H9 (cell line): ENCODE measurements around the gene PREB. TPM values are rescaled to one million over a fixed set of nuclear protein-coding genes. Genes with fewer than 3 reads are reported as not detected.

Experiments used
- DNase-seq: peaks from one replicate; pipeline ENCODE4 v3.0.0-alpha.2; 2017
- H2AFZ ChIP-seq: one replicate; pipeline ENCODE4 v1.6.1; 2013; ENCODE audit warnings: mild to moderate bottlenecking, low read length, control low read depth, moderate library complexity
- H2AK5ac ChIP-seq: 2 replicates; pipeline ENCODE4 v1.6.1; 2013; ENCODE audit warnings: low read length, control low read depth, mixed read lengths; ENCODE audit not compliant: insufficient read length
- H2BK120ac ChIP-seq: one replicate; pipeline ENCODE4 v1.6.1; 2013; ENCODE audit warnings: low read depth, mild to moderate bottlenecking, low read length, control low read depth, inconsistent platforms; ENCODE audit not compliant: poor library complexity, severe bottlenecking
- H2BK12ac ChIP-seq: 2 replicates; pipeline ENCODE4 v1.6.1; 2013; ENCODE audit warnings: low read length, control low read depth, mixed read lengths, low read depth; ENCODE audit not compliant: insufficient read length
- H2BK15ac ChIP-seq: 2 replicates; pipeline ENCODE4 v1.6.1; 2013; ENCODE audit warnings: low read depth, low read length, control low read depth
- H2BK20ac ChIP-seq: one replicate; pipeline ENCODE4 v1.6.1; 2013; ENCODE audit warnings: low read depth, mild to moderate bottlenecking, low read length, control low read depth, inconsistent platforms; ENCODE audit not compliant: poor library complexity, severe bottlenecking
- H2BK5ac ChIP-seq: 2 replicates; pipeline ENCODE4 v1.6.1; 2013; ENCODE audit warnings: low read length, control low read depth, mixed read lengths; ENCODE audit not compliant: insufficient read length
- H3K14ac ChIP-seq: 2 replicates; pipeline ENCODE4 v1.6.1; 2013; ENCODE audit warnings: low read length, control low read depth; ENCODE audit not compliant: insufficient read depth
- H3K18ac ChIP-seq: 2 replicates; pipeline ENCODE4 v1.6.1; 2013; ENCODE audit warnings: low read depth, mild to moderate bottlenecking, mixed read lengths, low read length, control low read depth; ENCODE audit not compliant: insufficient read length
- H3K23ac ChIP-seq: 2 replicates; pipeline ENCODE4 v1.6.1; 2013; ENCODE audit warnings: low read length, control low read depth, mixed read lengths, low read depth; ENCODE audit not compliant: insufficient read length
- H3K23me2 ChIP-seq: 2 replicates; pipeline ENCODE4 v1.6.1; 2013; ENCODE audit warnings: low read depth, mild to moderate bottlenecking, mixed read lengths, low read length, control low read depth; ENCODE audit not compliant: insufficient read length, poor library complexity, severe bottlenecking
- H3K27ac ChIP-seq: 2 replicates; pipeline ENCODE4 v1.5.1; 2013; ENCODE audit warnings: low read length, control low read depth, mixed read lengths, low read depth; ENCODE audit not compliant: insufficient read length
- H3K27me3 ChIP-seq: 2 replicates; pipeline ENCODE4 v1.6.1; 2013; ENCODE audit warnings: low read length, control low read depth, inconsistent platforms; ENCODE audit not compliant: insufficient read depth
- H3K4ac ChIP-seq: 2 replicates; pipeline ENCODE4 v1.6.1; 2013; ENCODE audit warnings: low read depth, mild to moderate bottlenecking, control low read depth, inconsistent platforms, low read length, moderate library complexity
- H3K4me1 ChIP-seq: 2 replicates; pipeline ENCODE4 v1.6.1; 2013; ENCODE audit warnings: low read length, control low read depth, inconsistent platforms; ENCODE audit not compliant: insufficient read depth
- H3K4me2 ChIP-seq: 2 replicates; pipeline ENCODE4 v1.6.1; 2013; ENCODE audit warnings: low read length, control low read depth, mixed read lengths; ENCODE audit not compliant: insufficient read length, insufficient read depth
- H3K56ac ChIP-seq: 2 replicates; pipeline ENCODE4 v1.6.1; 2013; ENCODE audit warnings: low read depth, mild to moderate bottlenecking, mixed read lengths, low read length, control low read depth; ENCODE audit not compliant: insufficient read length
- H3K79me1 ChIP-seq: 2 replicates; pipeline ENCODE4 v1.6.1; 2013; ENCODE audit warnings: low read depth, mild to moderate bottlenecking, moderate library complexity, low read length, control low read depth, inconsistent platforms; ENCODE audit not compliant: insufficient read depth, poor library complexity, severe bottlenecking
- H3K79me2 ChIP-seq: 2 replicates; pipeline ENCODE4 v1.6.1; 2013; ENCODE audit warnings: low read length, control low read depth, inconsistent platforms; ENCODE audit not compliant: insufficient read depth
- H3K9ac ChIP-seq: 2 replicates; pipeline ENCODE4 v1.6.1; 2013; ENCODE audit warnings: low read length, control low read depth, mixed read lengths; ENCODE audit not compliant: insufficient read length; ENCODE audit errors: extremely low read depth
- H3K9me3 ChIP-seq: one replicate; pipeline ENCODE4 v1.6.1; 2013; ENCODE audit warnings: low read depth, low read length, inconsistent platforms; ENCODE audit not compliant: control insufficient read depth
- H3T11ph ChIP-seq: one replicate; pipeline ENCODE4 v1.6.1; 2013; ENCODE audit warnings: mild to moderate bottlenecking, low read length, control low read depth, inconsistent platforms
- H4K20me1 ChIP-seq: one replicate; pipeline ENCODE4 v1.6.1; 2013; ENCODE audit not compliant: control insufficient read depth, insufficient read length, insufficient read depth
- H4K5ac ChIP-seq: 2 replicates; pipeline ENCODE4 v1.6.1; 2013; ENCODE audit warnings: low read depth, mild to moderate bottlenecking, mixed read lengths, low read length, control low read depth; ENCODE audit not compliant: insufficient read length
- H4K8ac ChIP-seq: replicated peaks from 2 replicates; pipeline ENCODE4 v1.6.1; 2013; ENCODE audit warnings: low read length, control low read depth, mixed read lengths, low read depth; ENCODE audit not compliant: insufficient read length
- H4K91ac ChIP-seq: 2 replicates; pipeline ENCODE4 v1.6.1; 2013; ENCODE audit warnings: low read depth, mild to moderate bottlenecking, moderate library complexity, mixed read lengths, low read length, control low read depth; ENCODE audit not compliant: insufficient read length
- H3K27ac Mint-ChIP-seq, 3 experiments: 2 replicates in 2 of 3; 3 replicates in 1 of 3; pipeline ENCODE4 v1.8.0; 2020 to 2021; ENCODE audit warnings: mixed read lengths in 3 of 3, mild to moderate bottlenecking in 1 of 3, moderate library complexity in 1 of 3
- H3K27me3 Mint-ChIP-seq: 2 replicates; pipeline ENCODE4 v1.8.0; 2021; ENCODE audit warnings: low read depth, mild to moderate bottlenecking, moderate library complexity, mixed read lengths
- H3K36me3 Mint-ChIP-seq, 3 experiments: 2 replicates in 2 of 3; 3 replicates in 1 of 3; pipeline ENCODE4 v1.8.0; 2020 to 2021; ENCODE audit warnings: low read depth in 3 of 3, mixed read lengths in 3 of 3; ENCODE audit not compliant: insufficient read depth in 1 of 3
- H3K4me1 Mint-ChIP-seq, 2 experiments: 2 replicates each; pipeline ENCODE4 v1.8.0; 2020; ENCODE audit warnings: mixed read lengths in 2 of 2
- H3K4me3 Mint-ChIP-seq, 2 experiments: 2 replicates in 1 of 2; 3 replicates in 1 of 2; pipeline ENCODE4 v1.8.0; 2020 to 2021; ENCODE audit warnings: mild to moderate bottlenecking in 2 of 2, mixed read lengths in 2 of 2, moderate library complexity in 1 of 2
- H3K9me3 Mint-ChIP-seq, 2 experiments: 2 replicates in 1 of 2; 3 replicates in 1 of 2; pipeline ENCODE4 v1.8.0; 2020; ENCODE audit warnings: mild to moderate bottlenecking in 2 of 2, mixed read lengths in 2 of 2, moderate library complexity in 1 of 2
- CTCF ChIP-seq: fragments of 200-600 bp; sonication (generic); conservative IDR thresholded peaks from 3 replicates; pipeline ENCODE4 v1.8.0; 2021; ENCODE audit warnings: antibody characterized with exemption, mild to moderate bottlenecking
- WGBS: extraction: QIAGEN DNeasy Blood & Tissue Kit; methylation state at CpG from one replicate; pipeline ENCODE4 v1.1.7; 2013; ENCODE audit warnings: missing lambda C conversion rate, low lambda C conversion rate, mixed read lengths; ENCODE audit not compliant: insufficient read length; ENCODE audit errors: extremely low coverage; 5-methylcytosine and 5-hydroxymethylcytosine counted together
- total RNA-seq: library from RNA; stranded (reverse); gene quantifications from 2 replicates; pipeline ENCODE4 v1.2.1, GENCODE V29; 2021

The PREB gene
- total RNA-seq, 1 experiment from 2014 or later, result 43.6 TPM

DNA sequence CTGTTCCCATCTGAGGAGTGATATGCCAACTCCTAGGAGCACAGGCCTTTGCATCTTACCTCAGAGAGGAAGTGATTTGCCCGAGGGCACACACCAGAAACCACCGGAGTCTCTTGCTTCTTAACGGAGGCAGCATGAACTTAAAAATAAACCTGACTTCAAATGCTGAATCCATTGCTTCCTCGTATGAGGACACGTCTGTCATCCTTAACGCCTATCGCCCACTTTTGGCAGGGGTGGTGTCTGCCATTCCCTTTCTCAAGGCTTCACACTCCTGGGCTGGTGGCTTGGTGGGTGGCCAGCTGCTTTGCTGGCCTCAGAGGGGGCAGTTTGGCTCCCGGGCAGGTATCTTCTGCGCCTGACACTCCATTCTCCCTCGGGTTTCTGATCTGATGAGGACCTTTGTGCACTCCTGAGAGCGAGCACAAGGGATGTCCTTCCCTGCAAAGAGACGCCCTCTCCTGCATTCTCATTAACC is 1.1 kb upstream of the PREB start:
- H2BK15ac ChIP-seq, result no peak overlapping the region
- H3K27ac Mint-ChIP-seq, result peak overlapping the region in 2 of 3 experiments; percentile 31 to 40; a peak in 2 of 7 replicates
- H3K4ac ChIP-seq, result no peak overlapping the region
- H2BK120ac ChIP-seq, result no peak overlapping the region
- no peaks in the 10 kb centered on the region for H3K4me1 ChIP-seq
- H2AK5ac ChIP-seq, result no peak overlapping the region
- no peak overlapping the region for H3T11ph ChIP-seq
- no peak overlapping the region for H3K23ac ChIP-seq
- H3K9ac ChIP-seq, result no peak overlapping the region
- no peaks in the 10 kb centered on the region for H4K20me1 ChIP-seq
- no peak overlapping the region for H4K91ac ChIP-seq
- peaks cover 9 to 28% (median 27%) of the 10 kb centered on the region in 3 experiments for H3K36me3 Mint-ChIP-seq
- no CpG with 5 or more reads among the region's 12 CpGs for WGBS
- H3K27me3 Mint-ChIP-seq, result peaks cover 10% of the 10 kb centered on the region
- peaks cover 10 to 11% of the 10 kb centered on the region in 2 experiments for H3K4me1 Mint-ChIP-seq
- H3K14ac ChIP-seq, result no peak overlapping the region
- H2BK12ac ChIP-seq, result no peak overlapping the region
- no peak for TF ChIP-seq CTCF
- no peak overlapping the region for H3K56ac ChIP-seq
- H3K18ac ChIP-seq, result no peak overlapping the region
- peaks cover 4% of the 10 kb centered on the region for H3K79me1 ChIP-seq
- H4K5ac ChIP-seq, result no peak overlapping the region
- H3K9me3 ChIP-seq, result no peaks in the 10 kb centered on the region
- no peak overlapping the region for H3K4me2 ChIP-seq
- H4K8ac ChIP-seq, result no peak overlapping the region
- H2AFZ ChIP-seq, result no peak overlapping the region
- H3K79me2 ChIP-seq, result peaks cover 2% of the 10 kb centered on the region; the same call in 1 of the 2 replicates
- no peak overlapping the region for H2BK5ac ChIP-seq
- H3K4me3 Mint-ChIP-seq, result peak overlapping the region; percentile 90 to 96; a peak in 3 of 5 replicates
- DNase-seq, result no peak
- no peak overlapping the region for H3K27ac ChIP-seq
- H3K27me3 ChIP-seq, result no peaks in the 10 kb centered on the region
- H3K9me3 Mint-ChIP-seq, result no peaks in the 10 kb centered on the region
- no peaks in the 10 kb centered on the region for H3K23me2 ChIP-seq
- H2BK20ac ChIP-seq, result no peak overlapping the region
